Cardiac fibroblast (primary cell): ENCODE results near the gene GLIS1.
A peak's percentile ranks its signal among the peaks of the same experiment; 100 is the strongest.

Experiments
- DNase-seq, 2 donors: peaks; one replicate each; pipeline versions ENCODE4 v3.0.0 to v3.0.0-alpha.2; 2010; ENCODE audit warnings: low read depth in 2 of 2
- H3K4me3 ChIP-seq, 2 donors: replicated peaks in 1 of 2; 1 replicate in 1 of 2; 2 replicates in 1 of 2; pipeline ENCODE4 v1.5.1; 2011; ENCODE audit warnings: low read depth in 2 of 2, low read length in 2 of 2, mild to moderate bottlenecking in 2 of 2, moderate library complexity in 1 of 2
- TF ChIP-seq, protein P1 (sequence below): IDR thresholded peaks from one replicate; pipeline ENCODE4 v1.5.1; 2011; ENCODE audit warnings: low read depth, mild to moderate bottlenecking, low read length, inconsistent platforms

The GLIS1 gene

DNA sequence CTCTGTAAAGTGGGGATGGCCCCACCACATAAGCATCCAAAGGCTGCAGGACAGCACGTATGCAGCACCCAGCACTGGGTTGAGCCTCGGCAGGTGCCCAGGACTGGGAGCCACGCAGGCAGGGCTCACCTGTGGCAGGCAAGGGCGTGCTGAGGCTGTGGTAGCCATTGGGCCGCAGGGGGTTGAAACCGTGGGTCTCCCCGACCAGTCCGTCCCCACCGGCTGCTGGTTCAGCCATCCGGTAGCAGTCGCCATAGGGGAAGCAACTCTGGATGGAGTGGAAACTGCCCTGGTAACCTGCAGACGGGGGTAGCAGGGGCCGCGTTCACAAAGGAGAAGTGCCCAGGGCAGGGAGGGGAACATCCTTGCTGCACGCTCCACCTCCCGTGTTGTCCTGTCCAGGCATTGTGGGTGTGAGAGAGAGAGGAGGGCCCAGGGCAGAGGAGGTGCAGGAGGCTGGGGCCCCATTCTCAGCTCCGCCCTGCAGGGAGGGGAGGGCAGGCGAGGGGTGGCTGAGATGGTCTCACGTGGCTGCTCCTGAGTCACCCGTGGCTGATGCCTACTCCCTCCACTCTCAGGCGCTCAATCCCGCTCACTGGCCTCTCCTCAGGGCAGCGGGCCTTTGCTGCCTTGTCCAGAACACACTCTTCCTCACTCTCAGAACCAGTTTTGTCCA lies 229.8 kb downstream of the GLIS1 start:
- TF ChIP-seq, protein P1, sequence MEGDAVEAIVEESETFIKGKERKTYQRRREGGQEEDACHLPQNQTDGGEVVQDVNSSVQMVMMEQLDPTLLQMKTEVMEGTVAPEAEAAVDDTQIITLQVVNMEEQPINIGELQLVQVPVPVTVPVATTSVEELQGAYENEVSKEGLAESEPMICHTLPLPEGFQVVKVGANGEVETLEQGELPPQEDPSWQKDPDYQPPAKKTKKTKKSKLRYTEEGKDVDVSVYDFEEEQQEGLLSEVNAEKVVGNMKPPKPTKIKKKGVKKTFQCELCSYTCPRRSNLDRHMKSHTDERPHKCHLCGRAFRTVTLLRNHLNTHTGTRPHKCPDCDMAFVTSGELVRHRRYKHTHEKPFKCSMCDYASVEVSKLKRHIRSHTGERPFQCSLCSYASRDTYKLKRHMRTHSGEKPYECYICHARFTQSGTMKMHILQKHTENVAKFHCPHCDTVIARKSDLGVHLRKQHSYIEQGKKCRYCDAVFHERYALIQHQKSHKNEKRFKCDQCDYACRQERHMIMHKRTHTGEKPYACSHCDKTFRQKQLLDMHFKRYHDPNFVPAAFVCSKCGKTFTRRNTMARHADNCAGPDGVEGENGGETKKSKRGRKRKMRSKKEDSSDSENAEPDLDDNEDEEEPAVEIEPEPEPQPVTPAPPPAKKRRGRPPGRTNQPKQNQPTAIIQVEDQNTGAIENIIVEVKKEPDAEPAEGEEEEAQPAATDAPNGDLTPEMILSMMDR = no peak
- H3K4me3 ChIP-seq = no peak overlapping the region
- peak in 1 of 2 donors; percentile 29 for DNase-seq

DNA sequence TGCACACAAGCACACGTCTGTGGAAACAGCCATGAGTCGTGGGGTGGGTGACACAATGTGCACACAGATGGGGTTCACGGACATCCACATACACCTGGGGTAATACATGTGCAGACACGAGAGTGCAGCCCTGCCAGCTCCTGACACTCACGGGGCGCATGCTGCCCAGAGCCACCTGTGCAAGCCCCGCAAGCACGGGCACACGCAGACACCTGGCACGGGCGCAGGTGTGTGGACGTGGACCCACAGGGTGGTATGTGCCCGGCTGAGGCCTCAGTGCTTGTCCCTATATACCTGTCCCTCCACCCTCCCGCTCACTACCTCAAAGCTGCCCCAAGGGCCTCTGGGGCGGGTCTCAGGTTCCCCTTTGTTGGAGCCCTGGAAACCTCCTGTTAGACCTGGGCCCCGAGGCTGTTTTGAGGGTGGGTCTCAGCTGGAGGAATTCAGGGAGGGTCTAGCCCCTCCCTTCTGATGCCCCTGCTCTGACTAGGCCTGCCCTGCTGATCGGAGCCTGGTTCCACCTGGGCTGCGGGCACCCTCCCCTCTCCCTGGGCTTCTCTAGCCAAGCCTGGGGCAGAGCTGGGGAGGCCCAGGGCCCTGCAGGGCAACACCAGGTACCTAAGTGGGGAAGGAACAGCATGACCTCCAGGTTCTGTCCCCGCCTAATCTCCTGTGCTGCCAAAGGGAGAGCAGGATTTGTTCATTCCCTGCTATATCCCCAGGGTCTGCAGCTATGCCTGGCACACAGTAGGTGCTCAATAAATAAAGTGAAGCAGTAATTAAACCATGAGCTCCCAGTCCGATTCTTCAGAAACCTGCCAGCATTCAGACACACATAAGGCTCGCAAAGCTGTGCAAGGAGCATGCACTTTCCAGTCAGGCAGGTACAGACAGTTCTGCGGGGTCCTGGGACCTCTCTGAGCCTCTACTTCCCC lies 230.6 kb downstream of the GLIS1 start:
- TF ChIP-seq, protein P1 = no peak
- DNase-seq = no peak
- no peak overlapping the region for H3K4me3 ChIP-seq

DNA sequence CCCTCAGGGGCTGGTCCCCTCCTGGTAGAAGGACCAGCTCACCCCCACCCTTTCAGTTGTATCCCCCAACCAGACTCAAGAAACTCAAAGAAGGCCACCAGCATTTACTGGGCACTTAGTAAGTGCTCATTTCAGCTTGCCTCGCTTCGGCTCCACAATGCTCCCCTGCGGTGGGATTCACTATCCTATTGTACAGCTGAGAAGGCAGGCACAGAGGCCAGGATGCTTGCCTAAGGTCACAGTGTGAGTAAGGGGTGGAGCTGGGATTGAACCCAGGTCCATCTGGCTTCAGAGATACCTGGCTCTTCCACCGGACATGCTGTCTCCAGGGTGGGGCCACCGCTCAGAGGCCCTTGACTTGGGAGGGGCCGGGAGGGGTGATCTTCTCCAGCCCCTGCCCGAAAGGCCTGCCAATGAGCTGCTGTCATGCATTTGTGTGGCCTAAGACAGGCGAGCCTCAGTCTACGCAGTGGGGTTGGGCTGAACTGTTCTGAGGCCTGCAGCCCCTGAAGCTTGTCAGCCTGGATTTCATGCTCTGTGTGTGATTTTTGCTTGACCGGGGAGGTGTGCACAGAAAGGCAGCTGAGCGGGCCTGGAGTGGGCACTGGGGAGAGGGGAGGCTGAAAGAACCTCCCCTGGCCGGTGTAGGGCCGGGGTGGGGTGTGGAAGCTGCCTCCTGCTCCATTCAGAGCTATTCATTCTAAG lies 231.7 kb downstream of the GLIS1 start:
- no peak overlapping the region for H3K4me3 ChIP-seq
- TF ChIP-seq, protein P1 = no peak
- DNase-seq = no peak

- DNase-seq = no peak
- TF ChIP-seq, protein P1 = no peak
- no peak overlapping the region for H3K4me3 ChIP-seq
Observed at GRCh38 chr1:53506355-53507050, 232.5 kb downstream of the GLIS1 start.

DNA sequence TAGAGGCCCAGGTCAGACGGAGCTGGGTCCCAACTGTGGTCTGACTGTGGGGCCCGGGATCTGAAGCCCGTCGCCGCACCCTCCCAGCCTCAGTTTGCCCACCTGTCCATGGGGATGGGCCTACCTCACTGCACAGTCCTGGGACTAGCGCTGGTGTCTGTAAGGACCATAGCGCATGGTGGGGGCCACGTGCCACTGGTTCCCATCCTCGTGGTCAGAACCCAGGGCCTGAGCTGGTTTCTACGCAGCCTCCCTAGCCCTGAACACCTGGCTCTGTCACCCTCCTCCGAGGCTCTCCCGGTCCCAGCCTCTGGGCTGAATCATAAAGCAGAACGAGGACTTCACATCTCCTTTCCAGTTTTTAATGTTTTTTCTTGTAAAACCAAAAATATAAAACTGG lies 233.1 kb downstream of the GLIS1 start:
- H3K4me3 ChIP-seq = no peak overlapping the region
- TF ChIP-seq, protein P1 = no peak
- no peak for DNase-seq

GRCh38 chr1:53505401-53505800 lies 233.6 kb downstream of the GLIS1 start:
- DNase-seq = no peak
- TF ChIP-seq, protein P1 = no peak
- H3K4me3 ChIP-seq = no peak overlapping the region
